Prostate gland (tissue), 2 donors: Measurements from ENCODE around the gene KMO.

Experiments used
- CTCF ChIP-seq, 4 experiments: fragments of 200-600 bp in 2 of 4; fragments of 450-650 bp in 2 of 4; sonication (generic) in 2 of 4; IDR thresholded peaks; 1 replicate in 3 of 4; 2 replicates in 1 of 4; pipeline ENCODE4 v1.5.1; 2016 to 2019; ENCODE audit warnings: antibody characterized with exemption in 4 of 4, mild to moderate bottlenecking in 2 of 4, moderate library complexity in 2 of 4
- POLR2A ChIP-seq: fragments of 450-650 bp; IDR thresholded peaks from one replicate; pipeline ENCODE4 v1.6.1; 2016; ENCODE audit warnings: antibody characterized with exemption, mild to moderate bottlenecking
- POLR2AphosphoS5 ChIP-seq: sonication (generic); formaldehyde crosslinking; IDR thresholded peaks from one replicate; pipeline ENCODE4 v1.6.1; 2017; ENCODE audit warnings: antibody characterized with exemption

GRCh38 chr1:241617426-241617825, 85.2 kb downstream of the KMO start:
- TF ChIP-seq CTCF (IDR thresholded peaks at IDR 0.05): no peak
- no peak for TF ChIP-seq POLR2A
- TF ChIP-seq POLR2AphosphoS5: no peak
